HG03571 (cell line): ENCODE results near the gene RNU6-1.

ENCODE experiments used
- ATAC-seq: cut with Tn5 transposase; IDR thresholded peaks from one replicate; pipeline ENCODE4 v1.9.1; 2021; ENCODE audit not compliant: unreplicated experiment

The RNU6-1 gene

DNA sequence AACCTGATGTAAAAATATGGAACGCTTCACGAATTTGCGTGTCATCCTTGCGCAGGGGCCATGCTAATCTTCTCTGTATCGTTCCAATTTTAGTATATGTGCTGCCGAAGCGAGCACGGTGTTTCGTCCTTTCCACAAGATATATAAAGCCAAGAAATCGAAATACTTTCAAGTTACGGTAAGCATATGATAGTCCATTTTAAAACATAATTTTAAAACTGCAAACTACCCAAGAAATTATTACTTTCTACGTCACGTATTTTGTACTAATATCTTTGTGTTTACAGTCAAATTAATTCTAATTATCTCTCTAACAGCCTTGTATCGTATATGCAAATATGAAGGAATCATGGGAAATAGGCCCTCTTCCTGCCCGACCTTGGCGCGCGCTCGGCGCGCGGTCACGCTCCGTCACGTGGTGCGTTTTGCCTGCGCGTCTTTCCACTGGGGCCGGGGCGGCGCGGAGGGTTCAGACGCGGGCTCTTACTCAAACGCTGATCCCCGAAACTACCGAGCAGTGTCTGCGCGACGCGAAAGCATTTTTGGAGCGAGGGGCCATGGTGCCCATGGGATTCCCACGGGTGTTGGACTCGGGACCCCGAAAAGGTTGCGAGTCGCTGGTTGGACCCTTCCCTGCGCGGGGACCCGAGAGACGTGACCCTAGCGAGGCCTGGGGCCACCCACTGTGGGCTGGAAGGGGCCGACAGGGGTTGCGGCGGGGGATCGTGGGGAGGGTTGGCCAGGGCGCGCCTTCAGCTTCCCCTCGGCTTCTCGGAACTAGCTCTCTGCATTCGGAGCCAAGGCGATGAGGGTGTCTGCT, at the start of gene RNU6-1:
Gene RNU6-1 (minus strand): TSS at position 117 of the 820 bp plus-strand sequence.
- ATAC-seq = peak; percentile 77

DNA sequence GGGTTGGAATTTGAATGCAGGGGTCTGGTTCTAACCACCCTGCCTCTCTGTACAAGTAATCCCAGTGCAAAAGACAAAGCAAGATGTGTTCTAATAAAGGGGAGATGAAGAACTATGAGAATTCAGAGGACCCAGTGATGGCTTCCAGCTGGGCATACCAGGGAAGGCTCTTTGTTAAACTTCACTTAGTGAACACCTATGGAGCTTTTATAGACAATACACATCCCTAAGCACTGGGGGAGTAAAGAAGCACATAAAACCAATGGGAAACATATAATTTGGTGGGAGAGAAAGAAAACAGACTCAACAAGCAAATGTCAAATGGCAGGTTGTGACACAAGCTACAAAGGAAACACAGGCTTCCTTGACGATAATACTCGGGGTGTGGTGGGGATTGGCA, 47.9 kb upstream of the RNU6-1 start:
- ATAC-seq = no peak

DNA sequence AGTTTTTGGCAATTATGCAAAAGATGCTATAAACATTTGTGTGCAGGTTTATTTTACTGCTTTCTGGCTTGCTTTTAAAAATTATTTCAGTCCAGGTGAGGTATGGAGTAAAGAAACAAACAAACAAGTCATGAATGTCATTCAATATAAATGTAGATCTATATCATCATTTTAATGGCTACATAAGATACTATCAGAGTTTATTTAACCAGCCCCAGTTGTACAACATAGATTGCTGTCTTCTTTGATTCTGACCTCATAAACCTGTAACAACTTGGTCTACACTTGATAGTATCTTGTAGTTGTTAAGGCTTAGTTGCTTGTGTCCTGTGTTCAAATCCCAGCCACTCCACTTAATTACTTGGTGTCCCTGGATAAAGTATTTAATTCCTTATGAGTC, 46.0 kb upstream of the RNU6-1 start:
- ATAC-seq = no peak

DNA sequence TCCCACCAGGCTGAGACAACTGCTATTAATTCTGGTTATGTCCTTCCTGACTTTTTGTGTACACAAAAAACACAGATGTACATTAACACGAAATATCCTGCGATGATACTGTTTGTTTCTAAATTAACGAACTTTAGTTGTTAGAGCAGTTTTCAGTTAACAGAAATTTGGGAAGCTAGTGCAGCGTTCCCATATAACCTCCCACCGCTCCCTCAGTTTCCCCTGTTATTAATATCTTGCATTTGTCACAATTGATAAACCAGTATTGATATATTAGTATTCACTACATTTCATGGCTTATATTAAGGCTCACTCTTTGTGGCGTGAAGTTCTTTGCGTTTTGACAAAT, 45.3 kb upstream of the RNU6-1 start:
- no peak for ATAC-seq

DNA sequence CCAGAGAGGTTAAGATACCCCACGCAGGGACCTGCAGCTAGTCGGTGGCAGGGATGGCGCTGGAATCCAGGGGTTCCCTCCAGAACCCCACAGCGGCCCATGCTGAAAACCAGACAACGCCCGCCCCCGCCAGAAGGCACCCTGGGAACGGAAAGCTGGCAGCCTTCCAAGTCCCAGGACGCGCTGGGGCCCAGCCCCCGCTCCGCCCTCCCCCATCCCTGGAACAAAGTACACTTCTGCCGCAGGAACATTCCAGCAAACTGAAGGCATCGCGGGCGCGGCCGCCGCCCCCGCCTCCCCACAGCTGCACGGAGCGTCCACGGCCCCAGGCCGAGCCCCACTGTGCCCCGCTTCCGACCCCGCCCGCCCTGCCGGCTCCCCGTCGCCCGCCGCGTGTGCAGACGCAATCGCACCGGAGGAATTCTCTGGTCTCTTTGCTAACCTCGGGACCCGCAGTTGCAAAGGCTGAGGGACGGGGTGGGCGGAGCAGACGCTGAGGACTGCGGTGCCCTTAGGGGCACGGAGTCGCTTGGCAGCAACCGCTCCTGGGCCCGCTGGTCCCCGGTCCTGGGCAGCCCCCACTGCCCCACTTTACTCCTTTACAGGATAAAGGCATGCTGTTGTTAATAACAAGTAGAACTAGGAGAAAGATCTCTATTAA, 44.8 kb upstream of the RNU6-1 start:
- ATAC-seq = no peak

DNA sequence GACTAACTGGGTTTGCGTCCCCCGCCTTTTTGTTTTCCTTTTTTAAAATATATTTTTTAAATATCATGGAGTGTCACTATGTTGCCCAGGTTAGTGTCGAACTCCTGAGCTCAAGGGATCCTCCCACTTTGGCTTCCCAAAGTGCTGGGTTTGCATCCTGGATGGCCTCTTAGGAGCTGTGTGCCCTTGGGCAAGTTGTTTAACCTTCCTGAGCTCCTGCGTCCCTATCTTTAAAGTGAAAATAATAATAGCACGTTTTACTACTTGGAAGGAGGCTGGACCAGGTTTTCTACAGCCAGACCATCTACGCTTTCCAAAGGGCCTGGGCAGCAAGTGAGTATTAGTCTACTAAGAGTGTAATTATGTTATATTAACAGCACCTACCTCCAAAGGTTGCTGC, 44.2 kb upstream of the RNU6-1 start:
- ATAC-seq = no peak

DNA sequence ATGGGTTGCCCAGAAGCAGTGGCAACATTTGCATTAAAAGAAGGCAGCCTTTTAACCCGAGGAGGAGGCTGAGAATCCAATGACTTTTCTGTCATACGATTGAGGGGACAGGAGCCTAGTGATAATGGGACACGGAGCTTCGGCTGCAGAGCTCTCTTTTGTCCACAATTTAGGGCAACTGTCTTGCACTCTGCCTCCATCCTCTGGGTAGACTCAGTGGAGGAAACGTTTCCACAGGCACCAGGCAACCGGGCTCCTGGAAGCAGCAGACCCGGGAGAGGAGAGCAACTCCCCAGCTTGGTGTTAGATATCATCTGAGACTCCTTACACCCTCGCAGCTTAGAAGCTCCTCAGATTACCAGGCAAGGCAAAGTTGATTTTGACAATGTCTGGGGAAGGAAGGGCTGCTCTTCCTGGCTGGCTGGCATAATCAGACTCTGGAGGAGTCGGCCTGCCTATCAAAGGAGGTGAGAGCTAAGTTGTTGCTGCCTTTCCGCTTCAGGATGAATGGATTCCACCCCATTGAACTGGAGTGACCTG, 43.5 kb upstream of the RNU6-1 start:
- ATAC-seq = no peak

DNA sequence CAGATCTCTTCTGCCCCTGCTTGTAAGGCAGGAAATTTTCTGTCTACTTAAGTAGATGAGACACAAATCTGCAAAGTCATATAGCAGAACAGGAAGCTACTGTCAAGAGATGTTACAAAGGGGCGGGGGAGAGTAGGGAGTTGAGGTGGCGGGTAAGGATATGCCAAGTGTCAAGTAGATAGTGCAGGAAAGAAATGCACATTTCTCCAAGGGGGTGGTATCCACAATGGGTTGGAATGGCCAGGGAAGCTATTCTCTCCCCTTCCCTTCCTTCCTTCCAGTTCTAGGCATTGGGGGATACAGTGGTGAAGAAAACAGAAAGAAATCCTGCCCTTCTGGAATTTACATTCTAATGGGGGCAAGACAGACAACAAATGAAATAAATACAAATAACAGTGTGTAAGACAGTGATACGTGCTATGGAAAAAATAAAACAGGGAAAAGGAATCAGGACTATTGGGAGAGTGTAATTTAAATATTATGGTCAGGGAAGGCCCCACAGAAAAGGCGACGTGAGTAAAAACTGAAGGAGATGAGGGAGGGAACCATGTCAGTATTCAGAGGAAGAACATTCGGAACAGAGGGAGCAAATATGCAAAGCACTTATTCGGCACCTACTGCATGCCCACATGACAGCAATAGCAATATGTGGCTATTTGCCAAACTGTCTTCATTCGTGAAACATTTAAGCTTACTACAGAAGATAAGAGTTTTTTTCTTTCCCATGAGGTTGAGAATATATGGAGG, 42.8 kb upstream of the RNU6-1 start:
- ATAC-seq = no peak

DNA sequence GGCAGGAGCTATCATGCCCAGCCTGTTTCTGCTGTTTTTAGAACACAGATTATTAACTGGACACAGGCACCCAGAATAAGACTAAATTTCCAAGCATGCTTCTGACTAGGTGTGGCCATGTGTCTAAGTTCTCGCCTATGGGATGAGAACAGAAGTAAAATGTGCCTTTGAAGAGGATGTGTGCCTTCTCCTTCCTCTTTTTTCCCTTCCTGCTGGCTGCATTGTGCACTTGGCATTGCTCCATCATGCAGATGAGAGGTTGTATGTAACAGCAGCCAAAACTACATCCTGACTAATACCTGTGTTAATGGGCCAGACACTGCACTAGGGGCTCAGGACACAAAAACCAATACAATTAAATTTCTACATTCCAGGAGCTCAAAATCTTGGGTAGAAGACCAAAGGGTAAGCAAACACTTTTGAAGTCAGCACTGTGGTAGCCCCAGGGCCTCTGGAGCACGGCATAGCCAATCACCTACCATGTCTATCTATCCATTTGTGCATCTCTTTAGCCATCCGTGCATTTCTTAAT, 40.9 kb upstream of the RNU6-1 start:
- no peak for ATAC-seq

DNA sequence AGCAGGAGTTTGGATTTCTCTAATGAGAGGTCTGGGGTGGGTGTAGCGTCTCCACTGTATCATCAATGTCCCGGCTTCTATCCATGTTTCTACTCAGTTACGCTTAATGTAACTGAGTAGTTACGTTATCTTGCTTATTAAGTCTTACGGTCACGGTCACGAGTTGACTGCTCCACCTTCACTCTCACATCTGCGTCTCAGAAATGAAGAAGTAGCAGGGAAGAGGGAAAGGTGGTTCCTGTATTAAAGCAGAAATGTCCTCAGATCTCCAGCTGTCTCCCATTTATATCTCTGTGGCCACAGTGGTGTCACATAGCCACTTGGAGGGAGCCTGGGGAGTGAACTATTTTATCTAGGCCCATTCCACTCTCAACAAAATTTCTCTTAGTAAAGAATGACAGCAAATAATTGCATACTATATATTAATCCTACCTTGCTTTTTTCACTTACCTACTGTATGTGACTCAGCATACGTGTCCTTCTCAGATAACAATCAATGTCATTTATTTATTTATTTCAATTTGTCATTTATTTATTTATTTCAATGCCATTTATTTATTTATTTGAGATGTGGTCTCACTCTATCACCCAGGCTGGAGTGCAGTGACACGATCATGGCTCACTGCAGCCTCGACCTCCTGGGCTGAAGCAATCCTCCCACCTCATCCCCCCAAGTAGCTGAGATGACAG, 39.7 kb upstream of the RNU6-1 start:
- ATAC-seq = no peak

DNA sequence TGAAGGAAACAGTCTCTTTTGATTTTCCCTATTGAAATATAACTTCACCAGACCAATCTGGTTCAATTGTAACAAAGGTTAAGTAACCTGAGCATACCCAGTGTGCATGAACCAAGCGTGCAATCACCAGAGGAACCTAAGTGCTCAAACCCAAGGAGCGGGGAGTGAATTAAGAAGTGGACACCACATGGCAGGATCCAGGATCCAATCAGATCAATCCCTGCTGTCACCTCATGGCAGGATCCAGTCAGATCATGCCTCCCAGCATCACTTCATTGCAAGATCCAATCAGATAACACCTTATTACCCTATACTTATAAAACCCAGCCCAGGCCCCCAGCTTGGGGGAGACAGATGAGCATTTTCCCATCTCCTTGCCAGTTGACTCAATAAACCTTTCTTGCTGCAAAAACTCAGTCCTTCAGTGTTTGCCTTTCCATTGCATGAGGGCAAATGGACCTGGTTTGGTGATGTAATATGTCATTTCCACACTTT, 38.9 kb upstream of the RNU6-1 start:
- no peak for ATAC-seq

DNA sequence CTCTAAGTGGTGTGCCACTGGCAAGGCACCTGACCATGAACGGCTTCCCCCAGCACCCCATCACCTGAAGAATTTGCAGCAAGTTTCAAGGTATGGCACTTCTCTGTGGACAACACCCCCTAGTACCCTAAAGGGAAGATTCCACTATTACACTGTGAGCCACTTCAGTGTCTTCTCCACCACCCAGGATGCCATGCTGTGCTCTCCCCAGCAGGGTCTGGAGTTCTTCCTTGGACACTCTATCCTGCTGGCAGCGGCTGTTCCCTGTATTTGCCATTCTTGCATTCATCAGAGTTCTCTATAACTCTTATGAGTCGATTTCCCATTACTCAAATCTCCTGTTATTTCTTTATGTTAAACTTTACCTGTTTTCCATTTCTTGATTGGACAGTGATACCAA, 33.9 kb upstream of the RNU6-1 start:
- ATAC-seq = no peak

DNA sequence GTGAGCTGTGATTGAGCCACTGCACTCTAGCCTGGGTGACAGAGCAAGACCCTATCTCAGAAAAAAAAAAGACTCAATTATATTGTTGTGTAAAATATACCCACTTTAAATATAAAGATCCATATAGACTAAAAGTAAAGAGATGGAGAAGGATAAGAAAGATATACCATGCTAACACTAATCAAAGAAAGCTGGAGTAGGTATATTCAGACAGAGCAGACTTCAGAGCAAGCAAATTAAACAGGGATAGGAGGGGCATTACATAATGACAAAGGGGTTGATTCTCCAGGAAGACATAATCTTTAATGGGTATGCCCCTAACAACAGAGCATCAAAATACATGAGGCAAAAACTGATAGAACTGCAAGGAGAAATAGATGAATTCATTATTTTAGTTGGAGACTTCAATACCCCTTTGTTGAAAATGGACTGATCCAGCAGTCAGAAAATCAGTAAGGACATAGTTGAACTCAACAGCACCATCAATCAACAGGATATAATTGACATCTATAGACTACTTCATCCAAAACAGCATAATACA, 31.1 kb upstream of the RNU6-1 start:
- ATAC-seq = no peak

DNA sequence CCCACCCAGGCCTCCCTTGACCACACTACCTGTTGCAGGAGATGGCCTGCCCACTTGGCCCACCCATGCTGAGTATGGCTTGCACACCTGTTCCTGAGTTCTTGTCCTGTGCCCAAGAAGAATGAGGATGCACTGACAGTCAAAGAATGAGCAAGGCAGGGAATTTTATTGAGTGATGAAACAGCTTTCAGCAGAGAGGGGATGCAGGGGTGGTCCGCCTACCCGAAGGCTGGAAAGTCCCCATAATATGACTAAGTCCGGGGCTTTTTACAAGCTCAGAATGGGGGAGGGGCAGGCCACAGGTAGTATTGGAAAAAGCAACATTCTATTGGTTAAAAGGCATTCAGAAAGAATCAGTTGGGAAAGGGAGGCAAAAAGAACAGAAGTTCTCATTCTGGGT, 29.9 kb upstream of the RNU6-1 start:
- no peak for ATAC-seq

DNA sequence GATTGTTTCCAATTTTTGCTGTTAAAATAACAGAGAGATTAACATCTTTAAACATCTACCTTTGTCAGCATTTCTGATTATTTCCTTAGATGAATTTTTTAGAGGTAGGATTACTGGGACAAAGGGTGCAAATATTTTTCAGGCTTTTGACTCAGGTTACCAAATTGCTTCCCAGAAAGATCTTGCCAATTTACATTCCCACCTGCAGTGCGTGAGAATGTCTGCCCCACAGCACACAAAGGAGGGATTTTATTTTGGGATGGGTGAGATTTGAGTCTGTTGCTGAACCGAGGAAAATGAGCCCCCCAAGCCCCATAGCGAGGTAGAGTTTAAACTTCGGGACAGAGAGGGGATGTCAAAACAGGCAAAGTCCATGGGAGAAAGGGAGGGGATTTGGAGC, 25.9 kb upstream of the RNU6-1 start:
- ATAC-seq = no peak

DNA sequence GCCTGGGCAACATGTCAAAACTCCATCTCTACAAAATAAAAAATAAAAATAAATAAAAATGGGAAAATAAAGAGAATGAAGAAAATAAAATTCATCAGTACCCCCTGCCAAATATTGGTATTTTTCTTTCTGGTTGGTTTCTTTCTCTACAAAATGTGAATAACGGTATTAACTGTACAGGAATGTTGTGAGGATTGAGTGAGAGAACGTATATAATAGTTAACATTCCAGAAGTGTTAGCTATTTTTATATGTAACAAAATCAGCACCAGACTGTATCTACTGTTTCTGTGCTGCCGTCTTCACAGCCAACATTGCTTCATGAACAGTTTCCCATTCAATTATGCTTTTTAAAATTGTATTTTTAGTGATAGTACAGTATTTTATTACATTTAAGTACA, 25.5 kb upstream of the RNU6-1 start:
- ATAC-seq = no peak

DNA sequence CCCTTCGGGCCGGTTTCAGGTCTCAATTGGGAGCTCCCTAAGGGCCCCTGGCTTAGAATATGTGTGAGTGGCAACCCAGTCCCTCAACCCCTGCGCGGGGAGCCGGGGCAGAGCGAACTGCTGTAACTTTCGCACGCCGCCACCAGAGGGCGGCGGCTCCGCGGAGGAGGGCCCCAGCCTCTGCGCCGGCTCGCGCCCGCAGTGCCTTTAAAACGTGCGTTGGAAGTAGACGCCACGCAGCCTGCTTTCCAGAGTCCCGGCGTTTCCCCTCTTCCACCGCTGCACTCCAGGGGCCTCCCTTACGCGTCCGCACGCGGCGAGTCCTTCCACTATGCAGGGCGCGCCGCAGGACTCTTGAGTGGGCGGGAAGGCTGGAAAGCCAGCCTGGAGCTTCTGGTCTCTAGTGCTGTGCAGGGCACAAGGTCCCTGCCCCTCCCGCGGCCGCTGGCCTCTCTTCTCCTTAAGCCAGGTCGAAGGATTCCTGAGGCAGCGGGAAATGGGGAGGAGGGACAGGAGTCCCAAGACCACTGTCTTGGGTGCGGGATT, 23.7 kb upstream of the RNU6-1 start:
- peak; percentile 76 for ATAC-seq

DNA sequence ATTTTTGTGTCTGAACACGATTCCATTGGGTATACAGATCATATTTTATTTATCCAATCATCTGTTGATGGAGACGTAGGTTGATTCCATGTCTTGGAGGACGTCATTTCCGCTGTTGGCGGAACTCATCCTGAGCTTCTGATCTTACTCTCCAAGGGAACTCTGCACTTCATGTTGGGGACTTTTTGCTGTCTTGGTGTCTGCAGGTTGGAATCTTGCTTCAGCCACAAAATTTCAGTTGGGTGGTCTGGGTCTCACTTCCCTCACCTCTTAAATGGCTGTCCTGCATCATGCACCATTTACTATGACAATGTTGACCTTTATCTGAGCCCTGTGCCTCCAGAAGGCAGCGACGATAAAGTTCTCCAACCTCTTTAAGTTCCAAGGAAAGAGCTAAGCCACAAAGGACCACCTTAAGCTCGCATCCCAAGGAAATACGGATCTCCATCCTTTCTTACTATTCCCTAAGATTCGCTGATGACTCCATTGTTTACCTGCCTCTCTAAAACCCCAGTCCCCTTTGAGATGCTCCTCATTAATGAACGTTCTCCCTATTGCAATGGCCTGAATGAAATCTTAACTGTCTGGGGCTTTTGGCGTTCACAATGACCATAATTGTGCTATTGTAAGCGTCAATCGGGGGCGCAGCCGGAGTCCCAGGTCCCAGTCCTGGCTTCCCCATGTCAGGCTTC, 23.1 kb upstream of the RNU6-1 start:
- peak; percentile 39 for ATAC-seq

DNA sequence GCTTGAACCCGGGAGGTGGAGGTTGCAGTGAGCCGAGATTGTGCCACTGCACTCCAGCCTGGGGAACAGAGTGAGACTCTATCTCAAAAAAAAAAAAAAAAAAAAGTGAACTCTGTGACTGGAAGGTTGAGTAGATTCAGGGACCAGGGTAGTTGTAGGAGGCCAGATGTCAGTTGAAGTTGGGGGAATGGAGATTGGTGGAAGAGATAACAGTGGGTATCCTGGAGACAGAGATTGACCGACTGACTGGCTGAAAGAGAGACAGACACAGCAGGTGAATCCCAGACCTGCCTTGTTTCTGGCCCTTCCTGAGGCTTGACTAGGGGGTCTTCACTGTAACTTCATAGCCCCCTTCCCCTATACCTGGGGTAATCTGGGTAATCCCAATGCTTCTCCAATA, 22.1 kb upstream of the RNU6-1 start:
- no peak for ATAC-seq
